Measurements from ENCODE around the gene TWNK.

TWNK gene

DNA sequence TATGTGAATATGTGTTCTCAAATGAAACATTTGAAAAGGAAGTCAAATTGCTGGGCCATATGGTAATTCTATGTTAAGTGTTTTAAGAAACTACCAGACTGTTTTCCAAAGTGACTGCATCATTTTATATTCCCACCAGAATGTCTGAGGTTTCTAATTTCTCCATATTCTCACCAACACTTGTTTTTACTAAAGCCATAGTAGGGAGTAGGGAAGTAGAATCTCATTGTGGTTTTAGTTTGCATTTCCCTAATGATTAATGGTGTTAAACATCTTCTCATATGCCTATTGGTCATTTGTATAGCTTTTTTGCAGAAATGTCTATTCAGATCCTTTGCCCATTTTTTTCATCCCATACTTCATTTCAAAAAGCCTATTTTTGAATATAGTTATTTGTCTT is 27.1 kb upstream of the TWNK start:
- H3K4me1 ChIP-seq (ENCODE audit: low read length): peaks cover 5% of the 10 kb centered on the region; the same call in 1 of the 2 replicates

GRCh38 chr10:100962351-100963080 is 24.8 kb upstream of the TWNK start:
- Histone ChIP-seq H3K4me2 (ENCODE audit: low read depth, low read length) (no peak overlapping the region), H3K79me2 (ENCODE audit: low read length) (no peaks in the 10 kb centered on the region), H3K27ac (ENCODE audit: low read length) (no peak overlapping the region), H4K20me1 (ENCODE audit: insufficient read depth, low read length) (no peaks in the 10 kb centered on the region), H3K27me3 (replicated peaks; ENCODE audit: insufficient read depth, low read length) (no peaks in the 10 kb centered on the region), H3K4me3 (ENCODE audit: low read length) (no peak overlapping the region), H3K9me3 (replicated peaks; ENCODE audit: insufficient read depth, low read length) (no peaks in the 10 kb centered on the region), H3K9ac (ENCODE audit: low read length) (no peak overlapping the region), H3K9me2 (replicated peaks; ENCODE audit: insufficient read depth, low read length) (no peaks in the 10 kb centered on the region), H2AFZ (ENCODE audit: low read length) (no peak overlapping the region), H3K36me3 (replicated peaks; ENCODE audit: insufficient read depth, low read length) (peaks cover 17% of the 10 kb centered on the region; the same call in 1 of the 2 replicates), H3F3A (ENCODE audit: insufficient read depth, low read length) (no peaks in the 10 kb centered on the region), H3K4me1 (ENCODE audit: low read length) (no peaks in the 10 kb centered on the region)
- TF ChIP-seq, protein P1, sequence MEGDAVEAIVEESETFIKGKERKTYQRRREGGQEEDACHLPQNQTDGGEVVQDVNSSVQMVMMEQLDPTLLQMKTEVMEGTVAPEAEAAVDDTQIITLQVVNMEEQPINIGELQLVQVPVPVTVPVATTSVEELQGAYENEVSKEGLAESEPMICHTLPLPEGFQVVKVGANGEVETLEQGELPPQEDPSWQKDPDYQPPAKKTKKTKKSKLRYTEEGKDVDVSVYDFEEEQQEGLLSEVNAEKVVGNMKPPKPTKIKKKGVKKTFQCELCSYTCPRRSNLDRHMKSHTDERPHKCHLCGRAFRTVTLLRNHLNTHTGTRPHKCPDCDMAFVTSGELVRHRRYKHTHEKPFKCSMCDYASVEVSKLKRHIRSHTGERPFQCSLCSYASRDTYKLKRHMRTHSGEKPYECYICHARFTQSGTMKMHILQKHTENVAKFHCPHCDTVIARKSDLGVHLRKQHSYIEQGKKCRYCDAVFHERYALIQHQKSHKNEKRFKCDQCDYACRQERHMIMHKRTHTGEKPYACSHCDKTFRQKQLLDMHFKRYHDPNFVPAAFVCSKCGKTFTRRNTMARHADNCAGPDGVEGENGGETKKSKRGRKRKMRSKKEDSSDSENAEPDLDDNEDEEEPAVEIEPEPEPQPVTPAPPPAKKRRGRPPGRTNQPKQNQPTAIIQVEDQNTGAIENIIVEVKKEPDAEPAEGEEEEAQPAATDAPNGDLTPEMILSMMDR (IDR thresholded peaks at IDR 0.05; ENCODE audit: low read length): no peak
- no peak for TF ChIP-seq EZH2phosphoT487 (IDR thresholded peaks at IDR 0.05; ENCODE audit: low read length)
- TF ChIP-seq EZH2 (optimal IDR thresholded peaks at IDR 0.05; ENCODE audit: low read depth, low read length): no peak
- DNase-seq: no peak

More for the DNA sequence above, 27.1 kb upstream of the TWNK start:
- no peak overlapping the region for H3K4me2 ChIP-seq (ENCODE audit: low read depth, low read length)
- TF ChIP-seq, protein P1 (IDR thresholded peaks at IDR 0.05; ENCODE audit: low read length): no peak
- TF ChIP-seq EZH2 (optimal IDR thresholded peaks at IDR 0.05; ENCODE audit: low read depth, low read length) (no peak), EZH2phosphoT487 (IDR thresholded peaks at IDR 0.05; ENCODE audit: low read length) (no peak)
- peaks cover 17% of the 10 kb centered on the region; the same call in 1 of the 2 replicates for H3K36me3 ChIP-seq (replicated peaks; ENCODE audit: insufficient read depth, low read length)
- H3K9me3 ChIP-seq (replicated peaks; ENCODE audit: insufficient read depth, low read length): no peaks in the 10 kb centered on the region
- no peaks in the 10 kb centered on the region for H3K79me2 ChIP-seq (ENCODE audit: low read length)
- H3F3A ChIP-seq (ENCODE audit: insufficient read depth, low read length): no peaks in the 10 kb centered on the region
- no peak overlapping the region for H2AFZ ChIP-seq (ENCODE audit: low read length)
- no peaks in the 10 kb centered on the region for H3K9me2 ChIP-seq (replicated peaks; ENCODE audit: insufficient read depth, low read length)
- DNase-seq: no peak
- H3K27me3 ChIP-seq (replicated peaks; ENCODE audit: insufficient read depth, low read length): no peaks in the 10 kb centered on the region
- no peak overlapping the region for H3K27ac ChIP-seq (ENCODE audit: low read length)
- H4K20me1 ChIP-seq (ENCODE audit: insufficient read depth, low read length): no peaks in the 10 kb centered on the region
- H3K9ac ChIP-seq (ENCODE audit: low read length): no peak overlapping the region
- H3K4me3 ChIP-seq (ENCODE audit: low read length): no peak overlapping the region

DNA sequence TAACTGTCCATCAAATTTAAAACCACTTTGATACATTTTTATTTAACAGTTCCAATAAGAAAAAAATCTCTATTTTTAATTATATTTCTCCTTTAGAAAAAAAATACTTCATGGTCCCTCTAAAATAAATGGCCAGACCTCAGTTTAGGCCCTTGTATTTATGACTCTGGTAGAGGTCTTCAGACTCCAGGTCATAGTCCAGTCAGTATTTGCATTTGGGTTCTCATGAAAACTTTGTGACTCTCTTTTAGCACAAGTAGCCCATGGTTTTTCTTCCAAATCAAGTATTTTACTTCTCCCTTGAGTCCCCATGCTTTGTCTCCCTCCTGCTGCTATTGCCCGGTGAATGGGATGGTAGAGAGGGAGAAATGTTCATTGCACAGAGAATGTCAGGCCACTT is 23.5 kb upstream of the TWNK start:
- no peaks in the 10 kb centered on the region for H3K9me2 ChIP-seq (replicated peaks; ENCODE audit: insufficient read depth, low read length)
- H3K79me2 ChIP-seq (ENCODE audit: low read length): no peaks in the 10 kb centered on the region
- TF ChIP-seq EZH2phosphoT487 (IDR thresholded peaks at IDR 0.05; ENCODE audit: low read length): no peak
- no peak for TF ChIP-seq EZH2 (optimal IDR thresholded peaks at IDR 0.05; ENCODE audit: low read depth, low read length)
- TF ChIP-seq, protein P1 (IDR thresholded peaks at IDR 0.05; ENCODE audit: low read length): no peak
- no peaks in the 10 kb centered on the region for H3F3A ChIP-seq (ENCODE audit: insufficient read depth, low read length)
- H3K27me3 ChIP-seq (replicated peaks; ENCODE audit: insufficient read depth, low read length): no peaks in the 10 kb centered on the region
- H3K9me3 ChIP-seq (replicated peaks; ENCODE audit: insufficient read depth, low read length): no peaks in the 10 kb centered on the region
- no peak overlapping the region for H3K27ac ChIP-seq (ENCODE audit: low read length)
- no peak overlapping the region for H3K4me3 ChIP-seq (ENCODE audit: low read length)
- peaks cover 17% of the 10 kb centered on the region; the same call in 1 of the 2 replicates for H3K36me3 ChIP-seq (replicated peaks; ENCODE audit: insufficient read depth, low read length)
- no peak overlapping the region for H2AFZ ChIP-seq (ENCODE audit: low read length)
- no peaks in the 10 kb centered on the region for H4K20me1 ChIP-seq (ENCODE audit: insufficient read depth, low read length)
- no peak overlapping the region for H3K9ac ChIP-seq (ENCODE audit: low read length)
- no peak overlapping the region for H3K4me2 ChIP-seq (ENCODE audit: low read depth, low read length)
- H3K4me1 ChIP-seq (ENCODE audit: low read length): no peaks in the 10 kb centered on the region
- DNase-seq: no peak

Measured in MM.1S (cell line).